ENCODE data around the gene ARHGAP6. TPM values are rescaled to one million over a fixed set of nuclear protein-coding genes. Genes with fewer than 3 reads are reported as not detected.

Gene ARHGAP6
- total and polyA plus RNA-seq, 2 of the 13 experiments (the other 11 are each of a cell fraction or from before 2014, with no cell fraction given) = 0.11 TPM; not detected in 1

GRCh38 chrX:11698702-11699101 lies 33.0 kb upstream of the ARHGAP6 start (continued):
- no peak for TF ChIP-seq ZNF382 (CRISPR knock-in tag; IDR thresholded peaks at IDR 0.05; ENCODE audit: borderline replicate concordance)
- no peak for TF ChIP-seq ATF1 (CRISPR knock-in tag; IDR thresholded peaks at IDR 0.05)
- no peak for TF ChIP-seq MED1 (CRISPR knock-in tag; IDR thresholded peaks at IDR 0.05)
- no peak for TF ChIP-seq ETS1 (CRISPR knock-in tag; IDR thresholded peaks at IDR 0.05)

GRCh38 chrX:11688201-11688600 lies 22.5 kb upstream of the ARHGAP6 start:
- DNase-seq (ENCODE audit: low spot score) (no peak), FAIRE-seq (no peak), ATAC-seq (no peak)
- no peak overlapping the region for H3K27ac ChIP-seq (ENCODE audit: extremely low read length, insufficient read depth, low read length)
- no peak overlapping the region for H3K4me2 ChIP-seq (ENCODE audit: low read depth, low read length)
- no peaks in the 10 kb centered on the region for H3K79me2 ChIP-seq (ENCODE audit: insufficient read depth, low read length)
- WGBS (ENCODE audit: low lambda C conversion rate) = 0% methylated on average over 2 of the region's 2 CpGs
- POLR2A ChIA-PET = no interaction called here
- no TSS peak for BruUV-seq (replicated peaks)
- no peaks in the 10 kb centered on the region for H4K20me1 ChIP-seq (ENCODE audit: insufficient read depth, low read length)
- in situ Hi-C loops (cut with HindIII; ENCODE audit: extremely low pct_ligation_motif_present, low pct_unique_long_range_greater_than_20kb) = no loop called here
- H3K36me3 ChIP-seq (replicated peaks in 1 of 2; ENCODE audit: control insufficient read depth in 1 of 2, insufficient read depth in 2 of 2, low read length in 2 of 2) = no peaks in the 10 kb centered on the region
- no peaks in the 10 kb centered on the region for H3K9me3 ChIP-seq (ENCODE audit: low read length)
- no peak overlapping the region for H3K9ac ChIP-seq (ENCODE audit: insufficient read depth, low read depth, low read length)
- H3K27me3 ChIP-seq (ENCODE audit: control insufficient read depth in 1 of 2, insufficient read depth in 2 of 2, low read length in 2 of 2) = no peaks in the 10 kb centered on the region
- intact Hi-C loops (cut with micrococcal nuclease; ENCODE audit: unreplicated experiment) = no loop called here
- no peaks in the 10 kb centered on the region for H3K4me1 ChIP-seq (ENCODE audit: insufficient read depth, low read length)
- CTCF ChIA-PET (ENCODE audit: low intra/inter-chr PET ratio, low total read pairs) = no interaction called here
- H2AFZ ChIP-seq (ENCODE audit: low read length) = no peak overlapping the region
- H3K4me3 ChIP-seq (replicated peaks in 1 of 3; ENCODE audit: insufficient read depth in 1 of 3, low read depth in 2 of 3, low read length in 3 of 3) = no peak overlapping the region
- no peak for TF ChIP-seq ZNF766 (CRISPR knock-in tag; IDR thresholded peaks at IDR 0.05; ENCODE audit: borderline replicate concordance)
- TF ChIP-seq ZNF138 (CRISPR knock-in tag; IDR thresholded peaks at IDR 0.05; ENCODE audit: low read depth) = no peak
- no peak for TF ChIP-seq ZNF605 (CRISPR knock-in tag; IDR thresholded peaks at IDR 0.05)
- TF ChIP-seq, protein P1, sequence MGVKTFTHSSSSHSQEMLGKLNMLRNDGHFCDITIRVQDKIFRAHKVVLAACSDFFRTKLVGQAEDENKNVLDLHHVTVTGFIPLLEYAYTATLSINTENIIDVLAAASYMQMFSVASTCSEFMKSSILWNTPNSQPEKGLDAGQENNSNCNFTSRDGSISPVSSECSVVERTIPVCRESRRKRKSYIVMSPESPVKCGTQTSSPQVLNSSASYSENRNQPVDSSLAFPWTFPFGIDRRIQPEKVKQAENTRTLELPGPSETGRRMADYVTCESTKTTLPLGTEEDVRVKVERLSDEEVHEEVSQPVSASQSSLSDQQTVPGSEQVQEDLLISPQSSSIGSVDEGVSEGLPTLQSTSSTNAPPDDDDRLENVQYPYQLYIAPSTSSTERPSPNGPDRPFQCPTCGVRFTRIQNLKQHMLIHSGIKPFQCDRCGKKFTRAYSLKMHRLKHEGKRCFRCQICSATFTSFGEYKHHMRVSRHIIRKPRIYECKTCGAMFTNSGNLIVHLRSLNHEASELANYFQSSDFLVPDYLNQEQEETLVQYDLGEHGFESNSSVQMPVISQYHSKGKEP (CRISPR knock-in tag; IDR thresholded peaks at IDR 0.05) = no peak
- no peak for TF ChIP-seq RARG (CRISPR knock-in tag; IDR thresholded peaks at IDR 0.05; ENCODE audit: low read depth)
- no peak for TF ChIP-seq ZNF333 (CRISPR knock-in tag; IDR thresholded peaks at IDR 0.05; ENCODE audit: borderline replicate concordance)
- TF ChIP-seq ZNF501 (CRISPR knock-in tag; IDR thresholded peaks at IDR 0.05) = no peak
- TF ChIP-seq THRA (CRISPR knock-in tag; IDR thresholded peaks at IDR 0.05; ENCODE audit: borderline replicate concordance) = no peak
- TF ChIP-seq ONECUT2 (CRISPR knock-in tag; IDR thresholded peaks at IDR 0.05) = no peak
- TF ChIP-seq, protein P2, sequence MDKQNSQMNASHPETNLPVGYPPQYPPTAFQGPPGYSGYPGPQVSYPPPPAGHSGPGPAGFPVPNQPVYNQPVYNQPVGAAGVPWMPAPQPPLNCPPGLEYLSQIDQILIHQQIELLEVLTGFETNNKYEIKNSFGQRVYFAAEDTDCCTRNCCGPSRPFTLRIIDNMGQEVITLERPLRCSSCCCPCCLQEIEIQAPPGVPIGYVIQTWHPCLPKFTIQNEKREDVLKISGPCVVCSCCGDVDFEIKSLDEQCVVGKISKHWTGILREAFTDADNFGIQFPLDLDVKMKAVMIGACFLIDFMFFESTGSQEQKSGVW (CRISPR knock-in tag; IDR thresholded peaks at IDR 0.05; ENCODE audit: borderline replicate concordance) = no peak
- no peak for TF ChIP-seq HOXA5 (CRISPR knock-in tag; IDR thresholded peaks at IDR 0.05)
- no peak for TF ChIP-seq ZSCAN22 (CRISPR knock-in tag; IDR thresholded peaks at IDR 0.05)
- TF ChIP-seq ZNF781 (CRISPR knock-in tag; IDR thresholded peaks at IDR 0.05; ENCODE audit: borderline replicate concordance, not compliant biosample characterization) = no peak
- no peak for TF ChIP-seq ADNP (CRISPR knock-in tag; IDR thresholded peaks at IDR 0.05)

All from HepG2 (cell line).